ENCODE measurements around the gene BMP8B.
"Not testable (repeated sequence)": the region's sequence is repeated elsewhere in the genome, so short reads cannot be mapped to it uniquely, and the experiment has no call there.

The BMP8B gene

GRCh38 chr1:39776886-39777285 is 11.8 kb downstream of the BMP8B start:
- Histone ChIP-seq H3F3A (ENCODE audit: insufficient read depth) (peaks cover 6% of the 10 kb centered on the region; the same call in 1 of the 2 replicates), H3K27me3 (ENCODE audit: low read length) (no peaks in the 10 kb centered on the region), H3K4me2 (ENCODE audit: low read depth, low read length, poor library complexity, severe bottlenecking) (no peak overlapping the region), H3K9ac (ENCODE audit: low read length) (no peak overlapping the region), H3K9me3 (ENCODE audit: insufficient read depth, low read length) (no peaks in the 10 kb centered on the region), H4K20me1 (ENCODE audit: low read depth, low read length) (no peaks in the 10 kb centered on the region), H3K9me2 (replicated peaks; ENCODE audit: insufficient read depth, low read length) (no peaks in the 10 kb centered on the region), H3K27ac (ENCODE audit: low read depth, low read length) (no peak overlapping the region), H3K4me3 (ENCODE audit: insufficient read depth, low read length, poor library complexity, severe bottlenecking) (no peak overlapping the region), H3K79me2 (ENCODE audit: insufficient read depth, low read length) (no peaks in the 10 kb centered on the region), H2AFZ (ENCODE audit: low read depth, low read length, severe bottlenecking) (no peak overlapping the region), H3K36me3 (ENCODE audit: low read length) (no peaks in the 10 kb centered on the region)
- TF ChIP-seq EZH2phosphoT487 (conservative IDR thresholded peaks at IDR 0.05; ENCODE audit: low read length) (no peak), CTCF (IDR thresholded peaks at IDR 0.05; ENCODE audit: insufficient read depth, low read length, poor library complexity, severe bottlenecking) (no peak)

GRCh38 chr1:39776400-39776713 is 12.3 kb downstream of the BMP8B start:
- no peak overlapping the region for H3K27ac ChIP-seq (ENCODE audit: low read depth, low read length)
- no peaks in the 10 kb centered on the region for H3K79me2 ChIP-seq (ENCODE audit: insufficient read depth, low read length)
- TF ChIP-seq EZH2phosphoT487 (conservative IDR thresholded peaks at IDR 0.05; ENCODE audit: low read length) (no peak), CTCF (IDR thresholded peaks at IDR 0.05; ENCODE audit: insufficient read depth, low read length, poor library complexity, severe bottlenecking) (no peak)
- H3K4me3 ChIP-seq (ENCODE audit: insufficient read depth, low read length, poor library complexity, severe bottlenecking), result no peak overlapping the region
- H3K9me3 ChIP-seq (ENCODE audit: insufficient read depth, low read length), result no peaks in the 10 kb centered on the region
- H3K27me3 ChIP-seq (ENCODE audit: low read length), result no peaks in the 10 kb centered on the region
- H3F3A ChIP-seq (ENCODE audit: insufficient read depth), result peaks cover 6% of the 10 kb centered on the region; the same call in 1 of the 2 replicates
- H3K9ac ChIP-seq (ENCODE audit: low read length), result no peak overlapping the region
- no peaks in the 10 kb centered on the region for H3K9me2 ChIP-seq (replicated peaks; ENCODE audit: insufficient read depth, low read length)
- H3K4me2 ChIP-seq (ENCODE audit: low read depth, low read length, poor library complexity, severe bottlenecking), result no peak overlapping the region
- H3K36me3 ChIP-seq (ENCODE audit: low read length), result no peaks in the 10 kb centered on the region
- no peak overlapping the region for H2AFZ ChIP-seq (ENCODE audit: low read depth, low read length, severe bottlenecking)
- H4K20me1 ChIP-seq (ENCODE audit: low read depth, low read length), result no peaks in the 10 kb centered on the region

GRCh38 chr1:39775676-39776399 is 12.8 kb downstream of the BMP8B start:
- H3K27ac ChIP-seq (ENCODE audit: low read depth, low read length); H3K36me3 ChIP-seq (ENCODE audit: low read length); H3K4me2 ChIP-seq (ENCODE audit: low read depth, low read length, poor library complexity, severe bottlenecking); H3K4me3 ChIP-seq (ENCODE audit: insufficient read depth, low read length, poor library complexity, severe bottlenecking); H3K9me2 ChIP-seq (replicated peaks; ENCODE audit: insufficient read depth, low read length); H3K9ac ChIP-seq (ENCODE audit: low read length); H2AFZ ChIP-seq (ENCODE audit: low read depth, low read length, severe bottlenecking); H4K20me1 ChIP-seq (ENCODE audit: low read depth, low read length); H3K79me2 ChIP-seq (ENCODE audit: insufficient read depth, low read length); H3K9me3 ChIP-seq (ENCODE audit: insufficient read depth, low read length); H3F3A ChIP-seq (ENCODE audit: insufficient read depth); H3K27me3 ChIP-seq (ENCODE audit: low read length): not testable (repeated sequence)

- not testable (repeated sequence) for H3K27me3 ChIP-seq (ENCODE audit: low read length); H3K79me2 ChIP-seq (ENCODE audit: insufficient read depth, low read length); H3K36me3 ChIP-seq (ENCODE audit: low read length); H2AFZ ChIP-seq (ENCODE audit: low read depth, low read length, severe bottlenecking); H3K9me3 ChIP-seq (ENCODE audit: insufficient read depth, low read length); H3K27ac ChIP-seq (ENCODE audit: low read depth, low read length); H3K4me3 ChIP-seq (ENCODE audit: insufficient read depth, low read length, poor library complexity, severe bottlenecking); H3K4me2 ChIP-seq (ENCODE audit: low read depth, low read length, poor library complexity, severe bottlenecking); H3F3A ChIP-seq (ENCODE audit: insufficient read depth); H3K9ac ChIP-seq (ENCODE audit: low read length); H3K9me2 ChIP-seq (replicated peaks; ENCODE audit: insufficient read depth, low read length); H4K20me1 ChIP-seq (ENCODE audit: low read depth, low read length)
Observed at GRCh38 chr1:39775141-39775540, 13.5 kb downstream of the BMP8B start.

GRCh38 chr1:39773369-39773979 is 15.2 kb downstream of the BMP8B start:
- not testable (repeated sequence) for H3K9ac ChIP-seq (ENCODE audit: low read length); H3K27me3 ChIP-seq (ENCODE audit: low read length); H3K79me2 ChIP-seq (ENCODE audit: insufficient read depth, low read length); H3K4me2 ChIP-seq (ENCODE audit: low read depth, low read length, poor library complexity, severe bottlenecking); H3K36me3 ChIP-seq (ENCODE audit: low read length); H3K4me3 ChIP-seq (ENCODE audit: insufficient read depth, low read length, poor library complexity, severe bottlenecking); H3K9me3 ChIP-seq (ENCODE audit: insufficient read depth, low read length); H3K9me2 ChIP-seq (replicated peaks; ENCODE audit: insufficient read depth, low read length); H4K20me1 ChIP-seq (ENCODE audit: low read depth, low read length); H3K27ac ChIP-seq (ENCODE audit: low read depth, low read length); H3F3A ChIP-seq (ENCODE audit: insufficient read depth); H2AFZ ChIP-seq (ENCODE audit: low read depth, low read length, severe bottlenecking)

- not testable (repeated sequence) for H3K27ac ChIP-seq (ENCODE audit: low read depth, low read length); H3K9me3 ChIP-seq (ENCODE audit: insufficient read depth, low read length); H2AFZ ChIP-seq (ENCODE audit: low read depth, low read length, severe bottlenecking); H4K20me1 ChIP-seq (ENCODE audit: low read depth, low read length); H3K9ac ChIP-seq (ENCODE audit: low read length); H3F3A ChIP-seq (ENCODE audit: insufficient read depth); H3K9me2 ChIP-seq (replicated peaks; ENCODE audit: insufficient read depth, low read length); H3K36me3 ChIP-seq (ENCODE audit: low read length); H3K4me3 ChIP-seq (ENCODE audit: insufficient read depth, low read length, poor library complexity, severe bottlenecking); H3K27me3 ChIP-seq (ENCODE audit: low read length); H3K79me2 ChIP-seq (ENCODE audit: insufficient read depth, low read length); H3K4me2 ChIP-seq (ENCODE audit: low read depth, low read length, poor library complexity, severe bottlenecking)
Observed at GRCh38 chr1:39771022-39771532, 17.6 kb downstream of the BMP8B start, which contains the start of gene OXCT2. Gene OXCT2, minus strand, starts transcription at chr1:39771348. Its CDS starts 93 bp downstream, at chr1:39771255.

Measured in SU-DHL-6 (cell line).